RPMI7951 (cell line): ENCODE measurements around the gene ZNF384. TPM values are rescaled to one million over a fixed set of nuclear protein-coding genes. Genes with fewer than 3 reads are reported as not detected.
"Not testable (repeated sequence)": the region's sequence is repeated elsewhere in the genome, so short reads cannot be mapped to it uniquely, and the experiment has no call there.

ENCODE experiments used
- DNase-seq: peaks from one replicate; pipeline ENCODE4 v3.0.0-alpha.2; 2012; ENCODE audit warnings: low read depth
- total RNA-seq: library from RNA; depleted of rRNA; stranded (reverse); fragments of >200 nt; shearing (Covaris generic); gene quantifications from 2 replicates; pipeline ENCODE4 v1.2.3, GENCODE V29; 2014; rRNA removed

The ZNF384 gene
- total RNA-seq: 13.7 and 18.0 TPM in 2 replicates

DNA sequence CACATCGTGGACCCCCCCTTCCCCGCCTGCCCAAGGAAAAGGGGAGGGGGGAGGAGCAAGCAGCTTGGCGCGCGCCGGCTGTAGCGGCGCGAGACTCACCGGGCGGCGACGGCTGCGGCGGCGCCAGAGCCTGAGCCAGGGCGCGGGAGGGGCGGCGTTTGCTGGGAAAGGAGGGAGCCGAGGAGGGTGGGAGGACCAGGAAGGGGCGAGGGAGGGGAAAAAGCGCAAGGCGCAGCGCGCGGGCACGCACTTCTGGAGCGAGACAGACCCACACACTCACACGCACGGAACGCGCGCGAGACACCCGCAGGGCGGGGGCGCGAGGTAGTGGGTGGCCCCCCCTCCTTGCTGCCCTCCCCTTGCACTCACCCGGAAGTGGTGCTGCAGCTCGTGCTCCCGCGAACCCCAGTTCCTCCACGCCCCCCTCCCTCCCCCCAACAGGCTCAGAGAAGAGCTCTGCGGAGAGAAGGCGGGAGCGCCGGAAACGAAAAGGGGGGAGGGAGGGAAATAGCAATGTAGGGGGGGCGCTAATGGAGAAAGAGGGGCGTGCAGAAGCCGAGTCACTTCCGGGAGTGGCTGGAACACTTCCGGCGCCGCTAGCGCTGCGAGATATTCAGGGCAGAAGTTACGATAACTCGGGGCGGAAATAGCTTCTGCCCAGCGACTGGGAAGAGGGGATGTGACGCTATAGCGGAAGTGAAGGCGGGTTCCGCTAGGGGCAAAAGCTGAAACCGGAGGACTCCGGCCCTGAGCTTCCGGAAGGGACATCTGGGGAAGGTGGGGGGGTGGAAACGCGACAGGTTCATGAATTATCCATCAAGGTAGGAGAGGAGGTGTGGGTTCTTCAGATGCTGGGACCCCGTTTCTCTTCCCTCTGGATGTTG lies at the start of gene ZNF384:
Gene ZNF384 (minus strand): TSS at position 377 of the 884 bp plus-strand sequence. CDS start 9,855 bp downstream, outside the sequence.
- peak; percentile 99 for DNase-seq

DNA sequence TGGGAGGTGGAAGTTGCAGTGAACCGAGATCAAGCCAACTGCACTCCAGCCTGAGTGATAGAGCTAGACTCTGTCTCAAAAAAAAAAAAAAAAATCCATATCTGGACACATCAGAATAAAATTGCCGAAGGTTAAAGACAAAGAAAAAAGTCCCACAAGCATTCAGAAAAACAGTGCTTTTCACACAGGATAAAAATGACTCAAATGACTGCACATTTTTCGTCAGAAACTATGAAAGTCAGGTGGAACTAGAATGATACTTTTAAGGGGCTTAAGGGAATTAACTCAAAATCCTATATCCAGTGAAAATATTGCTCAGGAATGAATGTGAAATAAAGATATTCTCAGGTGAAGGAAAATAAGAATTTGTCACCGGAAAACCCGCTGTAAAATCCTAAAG lies 47.6 kb upstream of the ZNF384 start:
- no peak for DNase-seq

DNA sequence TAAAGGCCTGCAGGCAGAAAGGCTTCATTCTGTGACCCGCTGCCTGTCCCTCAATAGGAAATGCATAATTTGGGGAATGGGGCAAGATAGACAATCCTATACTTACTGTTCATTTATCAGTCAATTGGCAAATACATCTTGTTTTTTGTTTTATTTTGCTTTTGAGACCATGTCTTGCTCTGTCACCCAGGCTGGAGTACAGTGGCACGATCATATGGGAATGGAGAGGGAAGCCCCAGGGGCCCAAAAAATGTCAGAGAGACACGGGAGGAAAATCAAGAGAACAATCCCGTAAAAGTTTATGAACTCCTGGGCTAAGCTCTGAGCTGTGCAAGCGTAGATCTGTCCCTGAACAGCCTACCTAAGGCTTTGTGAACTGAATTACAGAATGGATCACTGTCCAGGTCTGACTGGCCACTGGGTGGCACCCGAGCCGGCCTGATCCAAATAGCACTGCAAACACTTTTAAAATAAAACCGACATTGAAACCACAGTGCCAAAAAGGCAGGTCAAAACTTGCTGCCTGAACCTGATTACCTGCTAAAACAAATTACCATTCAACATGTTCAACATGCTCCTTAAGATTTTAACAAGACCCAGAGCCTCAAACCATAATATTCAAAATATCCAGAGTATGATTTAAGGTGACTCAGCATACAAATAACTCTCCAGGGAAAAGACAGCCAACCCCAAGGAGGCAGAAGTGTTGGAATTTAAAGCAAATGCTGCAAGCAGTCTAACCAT lies 46.4 kb upstream of the ZNF384 start:
- DNase-seq: peak; percentile 52

DNA sequence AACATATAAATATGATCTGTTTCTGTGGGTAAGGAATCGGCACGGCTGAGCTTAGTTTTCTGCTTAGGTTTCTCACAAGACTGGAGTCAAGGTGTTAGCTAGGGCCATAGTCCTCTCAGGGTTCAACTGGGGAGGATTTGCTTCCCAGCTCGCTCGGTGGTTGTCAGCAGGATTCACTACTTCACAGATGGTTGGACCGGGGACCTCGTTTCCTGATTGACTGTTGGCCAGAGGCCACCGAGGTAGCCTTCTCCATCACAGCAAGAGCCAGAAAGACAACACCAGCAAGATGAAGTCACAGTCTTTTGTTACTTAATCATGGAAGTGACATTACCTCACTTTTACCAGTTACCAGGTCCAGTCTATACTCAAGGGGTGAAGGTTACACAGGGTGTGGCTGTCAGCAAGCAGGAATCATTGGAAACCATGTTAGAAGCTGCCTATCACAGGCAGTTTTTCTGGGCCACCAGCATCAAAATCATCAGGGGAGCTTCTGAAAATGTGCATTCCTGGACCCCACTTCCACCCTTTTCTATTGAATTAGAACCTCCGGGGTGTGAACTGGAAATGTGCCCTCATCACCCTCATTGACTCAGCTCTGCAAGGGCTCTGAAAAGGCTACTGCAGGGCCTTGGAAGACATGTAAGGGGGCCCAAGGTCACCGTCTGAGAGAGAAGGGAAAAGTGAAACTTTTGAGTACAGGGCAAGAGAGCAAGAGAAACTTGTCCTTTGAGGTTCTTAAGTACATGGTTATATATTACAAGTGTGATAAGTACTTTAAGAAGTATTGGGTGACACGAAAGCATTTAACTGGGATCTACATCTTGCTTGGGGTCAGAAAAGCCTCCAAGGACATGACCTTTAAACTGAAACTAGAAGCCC lies 45.6 kb upstream of the ZNF384 start:
- no peak for DNase-seq

DNA sequence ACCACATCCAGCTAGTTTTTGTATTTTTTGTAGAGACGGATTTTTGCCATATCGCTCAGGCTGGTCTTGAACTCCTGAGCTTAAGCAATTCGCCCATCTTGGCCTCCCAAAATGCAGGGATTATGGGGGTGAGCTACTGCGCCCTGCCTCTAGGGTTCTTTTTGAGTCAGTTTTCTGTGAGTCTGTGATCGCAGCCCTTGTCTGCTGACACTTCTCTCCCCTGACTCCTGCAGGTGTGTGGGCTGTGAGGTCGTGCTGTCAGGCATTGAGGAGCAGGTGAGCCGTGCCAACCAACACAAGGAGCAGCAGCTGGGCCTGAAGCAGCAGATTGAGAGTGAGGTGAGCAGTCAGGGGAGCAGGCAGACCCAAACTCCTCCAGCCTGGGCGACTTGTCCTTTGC lies 41.0 kb upstream of the ZNF384 start:
- DNase-seq: no peak

DNA sequence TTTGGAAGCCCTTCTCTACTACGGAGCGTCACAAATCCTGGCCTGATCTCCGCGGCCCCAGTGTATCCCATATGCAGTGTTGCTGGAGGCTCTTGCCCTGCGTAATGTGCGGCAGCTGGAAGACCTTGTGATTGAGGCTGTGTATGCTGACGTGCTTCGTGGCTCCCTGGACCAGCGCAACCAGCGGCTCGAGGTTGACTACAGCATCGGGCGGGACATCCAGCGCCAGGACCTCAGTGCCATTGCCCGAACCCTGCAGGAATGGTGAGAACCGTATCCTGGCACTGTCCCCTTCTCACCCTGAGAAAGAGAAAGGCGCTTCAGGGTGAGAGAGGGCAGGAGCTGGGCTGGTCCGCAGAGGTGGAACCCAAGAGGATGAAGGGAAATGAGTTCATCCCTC lies 40.0 kb upstream of the ZNF384 start:
- DNase-seq: no peak

DNA sequence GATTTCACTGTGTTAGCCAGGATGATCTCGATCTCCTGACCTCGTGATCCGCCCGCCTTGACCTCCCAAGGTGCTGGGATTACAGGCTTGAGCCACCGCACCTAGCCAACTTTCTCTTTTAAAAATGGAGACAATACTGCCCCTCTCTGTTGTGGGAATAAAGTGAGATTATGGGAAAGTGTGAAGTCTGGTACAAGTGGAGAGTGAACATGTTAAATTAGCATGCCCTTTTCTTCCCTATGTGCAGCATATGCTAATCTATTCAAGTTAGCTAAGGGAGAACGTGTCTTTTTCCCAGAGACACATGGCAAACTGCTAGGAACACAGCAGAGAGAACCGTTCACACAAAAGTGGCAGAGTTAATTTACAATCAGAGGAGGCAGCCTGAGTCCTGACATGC lies 36.2 kb upstream of the ZNF384 start:
- DNase-seq: no peak

DNA sequence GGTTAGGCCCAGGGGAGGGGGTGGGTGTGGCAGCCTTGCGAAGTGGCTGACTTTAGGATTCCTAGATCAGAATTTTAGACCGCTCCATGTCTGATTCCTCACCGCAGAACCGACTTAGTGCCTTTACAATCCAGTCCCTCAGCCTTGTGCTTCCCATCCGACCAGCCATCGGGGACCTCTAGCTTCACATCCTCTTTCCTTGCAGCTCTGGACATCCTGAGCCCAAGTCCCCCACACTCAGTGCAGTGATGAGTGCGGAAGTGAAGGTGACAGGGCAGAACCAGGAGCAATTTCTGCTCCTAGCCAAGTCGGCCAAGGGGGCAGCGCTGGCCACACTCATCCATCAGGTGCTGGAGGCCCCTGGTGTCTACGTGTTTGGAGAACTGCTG lies 35.2 kb upstream of the ZNF384 start:
- peak; percentile 30 for DNase-seq

DNA sequence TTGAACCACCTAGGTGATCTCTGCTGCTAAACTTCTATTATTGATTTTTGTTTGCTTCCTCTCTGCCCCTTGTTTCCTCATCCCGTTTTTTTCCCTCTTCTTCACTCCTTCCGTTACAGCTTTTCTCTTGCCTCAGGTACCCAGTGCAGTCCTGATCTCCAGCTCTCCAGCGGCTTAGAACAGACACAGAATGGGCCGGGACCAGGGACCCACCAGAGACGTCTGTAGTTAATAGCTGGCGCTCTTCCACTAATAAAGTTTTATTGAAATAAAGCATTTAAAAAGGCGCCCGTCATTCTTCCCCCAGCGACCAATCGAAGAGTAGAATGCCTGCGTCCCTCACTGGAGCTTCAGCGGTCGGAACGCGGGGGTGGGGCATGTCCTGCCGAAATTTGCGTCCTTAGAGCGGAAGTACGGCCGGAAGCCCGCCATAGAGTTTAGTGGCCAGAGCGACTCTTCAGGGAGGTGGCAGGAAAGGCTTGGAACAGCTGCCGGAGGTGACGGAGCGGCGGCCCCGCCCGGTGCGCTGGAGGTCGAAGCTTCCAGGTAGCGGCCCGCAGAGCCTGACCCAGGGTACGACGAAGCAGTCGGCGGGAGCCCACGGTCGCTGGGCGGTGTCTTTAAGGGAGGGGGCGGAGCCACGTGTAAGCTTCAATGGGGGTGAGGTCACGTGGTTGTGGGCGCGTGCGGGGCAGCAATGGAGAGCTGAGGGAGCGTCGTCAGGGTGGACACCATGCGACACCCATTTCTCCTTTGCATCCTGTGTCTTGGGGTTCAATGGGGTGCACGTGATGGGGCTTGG lies 34.6 kb upstream of the ZNF384 start, which contains the start of gene COPS7A:
Gene COPS7A (plus strand): TSS at position 440 of the 802 bp plus-strand sequence. CDS start 611 bp downstream, outside the sequence.
- DNase-seq: peak; percentile 98

DNA sequence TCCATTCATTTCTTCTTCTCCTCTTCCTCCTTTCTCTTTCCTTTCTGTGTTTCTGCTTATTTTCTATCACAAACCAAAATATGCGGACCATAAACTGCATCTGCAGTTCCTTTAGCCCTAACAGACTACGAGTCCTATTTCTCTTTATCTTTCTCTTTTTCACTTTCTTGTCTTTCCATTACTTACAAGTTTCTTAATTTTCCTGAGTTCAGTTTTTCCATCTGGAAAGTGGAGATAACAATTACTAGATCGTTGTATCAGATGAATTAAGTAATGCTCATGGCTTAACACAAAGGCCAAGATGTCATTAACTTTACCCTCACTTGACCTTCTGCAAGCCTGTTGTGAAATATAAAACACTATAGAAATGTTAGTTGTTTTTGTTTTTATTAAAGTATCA lies 33.7 kb upstream of the ZNF384 start:
- no peak for DNase-seq

DNA sequence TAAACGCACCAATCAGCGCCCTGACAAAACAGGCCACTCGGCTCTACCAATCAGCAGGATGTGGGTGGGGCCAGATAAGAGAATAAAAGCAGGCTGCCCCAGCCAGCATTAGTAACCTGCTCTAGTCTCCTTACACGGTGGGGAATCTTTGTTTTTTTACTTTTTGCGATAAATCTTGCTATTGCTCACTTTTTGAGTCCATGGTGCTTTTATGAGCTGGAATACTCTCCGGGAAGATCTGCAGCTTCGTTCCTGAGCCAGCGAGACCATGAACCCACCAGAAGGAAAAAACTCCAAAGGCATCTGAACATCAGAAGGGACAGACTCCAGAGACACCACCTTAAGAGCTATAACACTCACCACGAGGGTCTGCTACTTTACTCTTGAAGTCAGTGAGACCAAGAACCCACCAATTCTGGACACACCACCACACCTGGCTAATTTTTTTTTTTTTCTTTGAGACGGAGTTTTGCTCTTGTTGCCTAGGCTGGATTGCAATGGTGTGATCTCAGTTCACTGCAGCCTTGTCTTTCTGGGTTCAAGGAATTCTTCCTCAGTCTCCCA lies 27.8 kb upstream of the ZNF384 start:
- no peak for DNase-seq

DNA sequence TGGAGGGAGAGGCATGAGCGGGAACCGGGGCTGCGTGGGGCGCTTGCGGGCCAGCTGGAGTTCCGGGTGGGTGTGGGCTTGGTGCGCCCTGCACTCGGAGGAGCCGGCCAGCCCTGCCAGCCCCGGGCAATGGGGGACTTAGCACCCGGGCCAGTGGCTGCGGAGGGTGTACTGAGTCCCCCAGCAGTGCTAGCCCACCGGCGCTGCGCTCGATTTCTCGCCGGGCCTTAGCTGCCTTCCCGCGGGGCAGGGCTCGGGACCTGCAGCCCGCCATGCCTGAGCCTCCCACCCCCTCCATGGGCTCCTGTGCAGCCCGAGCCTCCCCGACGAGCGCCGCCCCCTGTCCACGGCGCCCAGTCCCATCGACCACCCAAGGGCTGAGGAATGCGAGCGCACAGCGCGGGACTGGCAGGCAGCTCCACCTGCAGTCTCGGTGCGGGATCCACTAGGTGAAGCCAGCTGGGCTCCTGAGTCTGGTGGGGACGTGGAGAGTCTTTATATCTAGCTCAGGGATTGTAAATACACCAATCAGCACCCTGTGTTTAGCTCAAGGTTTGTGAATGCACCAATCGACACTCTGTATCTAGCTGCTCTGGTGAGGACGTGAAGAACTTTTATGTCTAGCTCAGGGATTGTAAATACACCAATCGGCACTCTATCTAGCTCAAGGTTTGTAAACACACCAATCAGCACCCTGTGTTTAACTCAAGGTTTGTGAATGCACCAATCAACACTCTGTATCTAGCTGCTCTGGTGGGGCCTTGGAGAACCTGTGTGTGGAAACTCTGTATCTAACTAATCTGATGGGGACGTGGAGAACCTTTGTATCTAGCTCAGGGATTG lies 27.1 kb upstream of the ZNF384 start:
- not testable (repeated sequence) for DNase-seq

DNA sequence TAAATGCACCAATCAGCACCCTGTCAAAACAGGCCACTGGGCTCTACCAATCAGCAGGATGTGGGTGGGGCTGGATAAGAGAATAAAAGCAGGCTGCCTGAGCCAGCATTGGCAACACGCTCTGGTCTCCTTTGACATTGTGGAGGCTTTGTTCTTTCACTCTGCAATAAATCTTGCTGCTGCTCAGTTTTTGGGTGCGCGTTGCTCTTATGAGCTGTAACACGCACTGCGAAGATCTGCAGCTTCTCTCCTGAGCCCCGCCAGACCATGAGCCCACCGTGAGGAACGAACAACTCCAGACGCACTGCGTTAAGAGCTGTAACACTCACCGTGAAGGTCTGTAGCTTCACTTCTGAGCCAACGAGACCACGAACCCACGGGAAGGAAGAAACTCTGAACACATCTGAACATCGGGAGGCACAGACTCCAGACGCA lies 19.8 kb upstream of the ZNF384 start:
- no peak for DNase-seq

DNA sequence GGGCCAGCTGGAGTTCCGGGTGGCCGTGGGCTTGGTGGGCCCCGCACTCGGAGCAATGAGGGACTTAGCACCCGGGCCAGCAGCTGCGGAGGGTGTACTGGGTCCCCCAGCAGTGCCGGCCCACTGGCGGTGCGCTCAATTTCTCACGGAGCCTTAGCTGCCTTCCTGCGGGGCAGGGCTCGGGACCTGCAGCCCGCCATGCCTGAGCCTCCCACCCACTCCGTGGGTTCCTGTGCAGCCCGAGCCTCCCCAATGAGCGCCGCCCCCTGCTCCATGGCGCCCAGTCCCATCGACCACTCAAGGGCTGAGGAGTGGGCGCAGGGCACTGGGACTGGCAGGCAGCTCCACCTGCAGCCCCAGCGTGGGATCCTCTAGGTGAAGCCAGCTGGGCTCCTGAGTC lies 19.2 kb upstream of the ZNF384 start:
- DNase-seq: not testable (repeated sequence)

DNA sequence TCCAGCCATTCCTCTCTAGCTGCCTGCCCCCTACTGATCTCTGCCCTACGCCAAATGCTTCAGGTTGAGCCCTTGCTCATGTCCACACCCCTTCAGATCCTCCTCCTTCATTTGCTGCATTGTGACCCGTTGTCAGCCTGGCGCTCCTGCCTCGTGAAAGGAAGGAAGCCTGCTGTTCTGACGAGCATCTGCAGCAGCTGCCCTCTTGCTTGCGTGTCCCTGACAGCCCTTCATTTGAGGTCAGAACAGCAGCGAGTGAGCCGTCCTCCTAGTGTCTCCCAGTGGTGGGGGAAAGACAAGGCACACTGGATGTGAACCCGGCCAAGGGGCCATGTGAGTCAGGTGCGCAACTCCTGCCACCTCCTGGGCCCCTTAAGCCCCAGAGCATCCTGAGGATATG lies 14.5 kb upstream of the ZNF384 start:
- DNase-seq: peak; percentile 38

DNA sequence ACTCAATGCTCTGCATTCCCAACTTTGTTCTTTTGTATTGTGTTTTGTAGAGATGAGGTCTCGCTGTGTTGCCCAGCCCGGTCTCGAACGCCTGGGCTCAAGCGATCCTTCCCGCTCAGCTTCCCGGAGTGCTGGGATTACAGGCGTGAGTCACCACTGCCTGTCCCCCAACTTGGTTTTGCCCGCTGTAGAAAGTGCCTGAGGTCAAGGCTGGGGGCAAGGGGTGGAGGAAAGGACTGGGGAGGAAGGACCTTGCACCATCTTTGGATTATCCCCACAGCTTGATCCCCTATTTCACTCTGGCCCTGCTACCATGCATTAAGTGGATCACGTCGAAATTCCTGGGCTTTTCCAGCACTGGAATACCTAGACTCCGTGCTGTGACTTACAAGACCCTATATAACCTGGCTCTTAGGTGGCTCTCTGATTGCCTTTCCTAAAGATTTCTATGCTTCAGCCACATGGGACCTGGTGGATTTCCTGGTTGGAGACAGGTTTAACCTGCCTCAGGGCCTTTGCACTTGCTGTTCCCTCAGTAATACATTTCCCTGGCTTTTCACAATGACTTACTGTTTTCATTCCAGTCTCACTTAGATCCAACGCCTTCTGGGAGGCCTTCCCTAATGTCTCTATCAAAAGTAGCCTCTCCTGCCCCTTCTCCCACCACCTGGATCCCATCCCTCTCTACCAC lies 12.0 kb upstream of the ZNF384 start:
- DNase-seq: no peak

DNA sequence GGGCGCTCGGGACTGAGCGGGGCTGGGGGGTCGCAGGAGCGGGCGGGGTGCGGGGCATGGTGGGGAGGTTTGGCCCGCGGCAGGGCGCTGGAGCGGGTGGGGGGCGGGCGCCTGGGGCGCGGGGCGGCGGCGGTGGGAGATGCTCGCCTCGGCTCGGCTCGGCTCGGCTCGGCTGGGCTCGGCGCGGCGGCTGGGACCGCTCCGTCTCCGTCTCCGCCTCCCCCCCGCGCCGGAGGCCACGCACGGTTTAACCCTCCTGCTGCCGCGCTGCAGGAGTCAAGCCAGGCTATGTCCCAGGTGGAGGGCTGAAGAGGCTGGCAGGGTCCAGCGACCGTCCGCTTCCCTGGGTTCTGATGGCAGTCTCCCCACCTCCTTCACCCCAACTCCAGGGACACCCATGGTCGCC lies 11.5 kb upstream of the ZNF384 start, which contains the start of gene PIANP:
Gene PIANP (minus strand): TSS at position 170 of the 406 bp plus-strand sequence. CDS start 2,754 bp downstream, outside the sequence.
- DNase-seq: peak; percentile 25

DNA sequence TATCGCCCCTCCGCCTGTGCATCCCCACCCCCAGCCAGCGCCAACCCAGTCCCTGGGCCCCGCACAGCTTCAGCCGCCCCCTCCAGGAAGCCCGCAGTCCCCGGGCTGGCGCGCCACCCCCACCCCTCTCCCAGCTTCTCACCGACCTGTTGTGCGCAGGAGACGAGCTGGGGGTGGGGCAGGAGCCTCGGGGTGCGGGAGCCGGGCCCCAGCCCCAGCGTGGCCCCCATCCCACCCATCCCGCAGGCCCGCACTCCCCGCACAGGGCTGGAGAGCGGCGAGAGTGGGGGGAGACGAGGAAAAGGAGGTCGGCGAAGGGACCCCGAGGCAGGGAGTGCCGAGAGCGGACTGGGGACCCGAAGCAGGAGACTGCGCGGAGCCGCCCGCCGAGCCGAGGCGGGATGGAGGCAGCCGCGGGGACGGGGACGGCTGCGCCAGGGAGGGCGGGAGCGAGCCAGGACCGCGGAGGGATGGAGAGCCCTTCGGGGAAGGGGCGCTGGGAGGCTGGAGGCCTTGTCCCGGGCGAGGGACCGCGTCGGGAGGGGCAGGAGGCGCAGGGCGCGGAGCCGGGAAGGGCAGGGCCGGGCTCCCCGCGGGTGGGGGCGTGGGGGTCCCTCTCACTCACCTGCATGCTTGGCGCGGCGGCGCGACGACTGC lies 10.9 kb upstream of the ZNF384 start:
- no peak for DNase-seq
